Activated T-cell treated with anti-CD3 and anti-CD28 coated beads, Interleukin-2, amount 50 U/mL, for 72 hours (primary cell): ENCODE measurements around the gene UTP14C. TPM values are rescaled to one million over a fixed set of nuclear protein-coding genes. Genes with fewer than 3 reads are reported as not detected.
A peak's percentile ranks its signal among the peaks of the same experiment; 100 is the strongest.
"Not testable (repeated sequence)": the region's sequence is repeated elsewhere in the genome, so short reads cannot be mapped to it uniquely, and the experiment has no call there.

Experiments
- ATAC-seq, 2 donors: fragments of 150-1000 bp; cut with Tn5 transposase; replicated peaks in 1 of 2; 2 replicates each; pipeline ENCODE4 v1.10.0; 2021; ENCODE audit warnings: moderate library complexity in 2 of 2, mild to moderate bottlenecking in 1 of 2
- DNase-seq, 2 donors: peaks; one replicate each; pipeline ENCODE4 v3.0.0; 2021 to 2022; ENCODE audit warnings: mixed read lengths in 1 of 2
- H3K27ac Mint-ChIP-seq: one replicate; pipeline ENCODE4 v1.8.0; 2022; ENCODE audit warnings: mild to moderate bottlenecking, moderate library complexity, mixed read lengths
- H3K27me3 Mint-ChIP-seq: one replicate; pipeline ENCODE4 v1.8.0; 2022; ENCODE audit warnings: low read depth, mixed read lengths
- H3K36me3 Mint-ChIP-seq, 2 donors: one replicate each; pipeline ENCODE4 v1.8.0; 2022; ENCODE audit warnings: mixed read lengths in 2 of 2, mild to moderate bottlenecking in 1 of 2; ENCODE audit not compliant: insufficient read depth in 2 of 2
- H3K4me1 Mint-ChIP-seq: one replicate; pipeline ENCODE4 v1.8.0; 2022; ENCODE audit warnings: low read depth, mixed read lengths
- H3K4me3 Mint-ChIP-seq, 2 donors: one replicate each; pipeline ENCODE4 v1.8.0; 2022; ENCODE audit warnings: mild to moderate bottlenecking in 2 of 2, mixed read lengths in 2 of 2, moderate library complexity in 2 of 2
- H3K9me3 Mint-ChIP-seq, 2 donors: one replicate each; pipeline ENCODE4 v1.8.0; 2022; ENCODE audit warnings: mixed read lengths in 2 of 2
- total RNA-seq, 2 donors: library from RNA; stranded (reverse); gene quantifications; one replicate each; pipeline ENCODE4 v1.2.3, GENCODE V29; 2022

Gene UTP14C
- 10 to 100 TPM; 10.0 to 10.4 TPM for total RNA-seq

- peaks cover 27 to 52% of the 10 kb centered on the region in 2 donors for H3K36me3 Mint-ChIP-seq
- no peak within 1 kb of the TSS for H3K27ac Mint-ChIP-seq
- H3K9me3 Mint-ChIP-seq = peaks cover 6 to 7% of the 10 kb centered on the region in 2 donors
- peaks cover 16% of the 10 kb centered on the region for H3K4me1 Mint-ChIP-seq
- DNase-seq = no peak
- no peak for ATAC-seq
- H3K4me3 Mint-ChIP-seq = no peak within 1 kb of the TSS
- no peaks in the 10 kb centered on the region for H3K27me3 Mint-ChIP-seq
Measured at GRCh38 chr13:52024481-52024880, at the start of gene UTP14C. UTP14C (plus strand) TSS chr13:52024691; CDS start chr13:52028805, 4,114 bp downstream.

- H3K36me3 Mint-ChIP-seq = no peaks in the 10 kb centered on the region
- ATAC-seq (peak; percentile 72 to 76), DNase-seq (no peak)
- peaks cover 6% of the 10 kb centered on the region for H3K4me1 Mint-ChIP-seq
- no peak overlapping the region for H3K27ac Mint-ChIP-seq
- no peaks in the 10 kb centered on the region for H3K27me3 Mint-ChIP-seq
- no peaks in the 10 kb centered on the region for H3K9me3 Mint-ChIP-seq
- no peak overlapping the region for H3K4me3 Mint-ChIP-seq
Measured at GRCh38 chr13:51976423-51976822, 48.1 kb upstream of the UTP14C start.

GRCh38 chr13:51976890-51977289 is 47.6 kb upstream of the UTP14C start:
- no peak for DNase-seq
- no peaks in the 10 kb centered on the region for H3K9me3 Mint-ChIP-seq

GRCh38 chr13:51977625-51978024 is 46.9 kb upstream of the UTP14C start:
- H3K27ac Mint-ChIP-seq = no peak overlapping the region
- H3K36me3 Mint-ChIP-seq = no peaks in the 10 kb centered on the region

More at GRCh38 chr13:51976890-51977289, 47.6 kb upstream of the UTP14C start:
- Mint-ChIP-seq H3K4me3 (no peak overlapping the region), H3K27me3 (no peaks in the 10 kb centered on the region), H3K4me1 (peaks cover 6% of the 10 kb centered on the region), H3K36me3 (no peaks in the 10 kb centered on the region), H3K27ac (no peak overlapping the region)
- ATAC-seq = no peak

GRCh38 chr13:51978796-51979556 is 45.5 kb upstream of the UTP14C start:
- H3K9me3 Mint-ChIP-seq = no peaks in the 10 kb centered on the region
- H3K4me1 Mint-ChIP-seq = peaks cover 6% of the 10 kb centered on the region
- H3K4me3 Mint-ChIP-seq = no peak overlapping the region
- no peak overlapping the region for H3K27ac Mint-ChIP-seq
- DNase-seq (no peak), ATAC-seq (peak in 1 of 2 donors; percentile 15)
- no peaks in the 10 kb centered on the region for H3K36me3 Mint-ChIP-seq
- H3K27me3 Mint-ChIP-seq = peaks cover 2% of the 10 kb centered on the region

More at GRCh38 chr13:51977625-51978024, 46.9 kb upstream of the UTP14C start:
- Mint-ChIP-seq H3K27me3 (no peaks in the 10 kb centered on the region), H3K4me1 (peaks cover 6% of the 10 kb centered on the region), H3K4me3 (no peak overlapping the region), H3K9me3 (no peaks in the 10 kb centered on the region)
- ATAC-seq (no peak), DNase-seq (no peak)

GRCh38 chr13:51980908-51981307 is 43.6 kb upstream of the UTP14C start:
- no peak for ATAC-seq
- no peak overlapping the region for H3K4me3 Mint-ChIP-seq
- H3K27ac Mint-ChIP-seq = no peak overlapping the region

GRCh38 chr13:51981355-51981754 is 43.1 kb upstream of the UTP14C start:
- H3K4me3 Mint-ChIP-seq = no peak overlapping the region
- H3K27me3 Mint-ChIP-seq = peaks cover 6% of the 10 kb centered on the region
- ATAC-seq (no peak), DNase-seq (no peak)
- peaks cover 0 to 4% of the 10 kb centered on the region in 2 donors for H3K36me3 Mint-ChIP-seq
- no peak overlapping the region for H3K27ac Mint-ChIP-seq
- H3K4me1 Mint-ChIP-seq = peaks cover 3% of the 10 kb centered on the region
- H3K9me3 Mint-ChIP-seq = no peaks in the 10 kb centered on the region

More at GRCh38 chr13:51980908-51981307, 43.6 kb upstream of the UTP14C start:
- DNase-seq = no peak
- H3K9me3 Mint-ChIP-seq = no peaks in the 10 kb centered on the region
- H3K4me1 Mint-ChIP-seq = peaks cover 6% of the 10 kb centered on the region
- peaks cover 0 to 4% of the 10 kb centered on the region in 2 donors for H3K36me3 Mint-ChIP-seq
- H3K27me3 Mint-ChIP-seq = peaks cover 6% of the 10 kb centered on the region

GRCh38 chr13:51983292-51983691 is 41.2 kb upstream of the UTP14C start:
- DNase-seq, H3K36me3 Mint-ChIP-seq, H3K4me1 Mint-ChIP-seq, H3K27ac Mint-ChIP-seq, H3K9me3 Mint-ChIP-seq, H3K4me3 Mint-ChIP-seq, H3K27me3 Mint-ChIP-seq, ATAC-seq: not testable (repeated sequence)

GRCh38 chr13:51984904-51985303 is 39.6 kb upstream of the UTP14C start:
- H3K27me3 Mint-ChIP-seq, ATAC-seq, H3K4me3 Mint-ChIP-seq, H3K36me3 Mint-ChIP-seq, H3K9me3 Mint-ChIP-seq, H3K27ac Mint-ChIP-seq, DNase-seq, H3K4me1 Mint-ChIP-seq: not testable (repeated sequence)

- DNase-seq = no peak
- H3K4me1 Mint-ChIP-seq = no peaks in the 10 kb centered on the region
- peaks cover 0 to 3% of the 10 kb centered on the region in 2 donors for H3K36me3 Mint-ChIP-seq
- ATAC-seq = no peak
- no peaks in the 10 kb centered on the region for H3K9me3 Mint-ChIP-seq
- peaks cover 3% of the 10 kb centered on the region for H3K27me3 Mint-ChIP-seq
- no peak overlapping the region for H3K27ac Mint-ChIP-seq
- H3K4me3 Mint-ChIP-seq = no peak overlapping the region
Measured at GRCh38 chr13:51988988-51989618, 35.4 kb upstream of the UTP14C start.

GRCh38 chr13:51993713-51994112 is 30.8 kb upstream of the UTP14C start:
- no peaks in the 10 kb centered on the region for H3K36me3 Mint-ChIP-seq
- H3K4me1 Mint-ChIP-seq = no peaks in the 10 kb centered on the region
- peaks cover 9% of the 10 kb centered on the region for H3K27me3 Mint-ChIP-seq
- no peaks in the 10 kb centered on the region for H3K9me3 Mint-ChIP-seq
- ATAC-seq (no peak), DNase-seq (no peak)
- H3K27ac Mint-ChIP-seq = no peak overlapping the region
- H3K4me3 Mint-ChIP-seq = no peak overlapping the region

- no peaks in the 10 kb centered on the region for H3K9me3 Mint-ChIP-seq
- H3K4me3 Mint-ChIP-seq = no peak overlapping the region
- no peak for DNase-seq
- H3K27me3 Mint-ChIP-seq = peaks cover 16% of the 10 kb centered on the region
- H3K36me3 Mint-ChIP-seq = no peaks in the 10 kb centered on the region
- H3K27ac Mint-ChIP-seq = no peak overlapping the region
- ATAC-seq = no peak
- no peaks in the 10 kb centered on the region for H3K4me1 Mint-ChIP-seq
Measured at GRCh38 chr13:51995677-51996551, 28.6 kb upstream of the UTP14C start.

- no peaks in the 10 kb centered on the region for H3K9me3 Mint-ChIP-seq
- H3K27me3 Mint-ChIP-seq = peaks cover 16% of the 10 kb centered on the region
- H3K36me3 Mint-ChIP-seq = no peaks in the 10 kb centered on the region
- H3K4me1 Mint-ChIP-seq = peaks cover 5% of the 10 kb centered on the region
- no peak overlapping the region for H3K4me3 Mint-ChIP-seq
- DNase-seq (no peak), ATAC-seq (no peak)
- H3K27ac Mint-ChIP-seq = no peak overlapping the region
Measured at GRCh38 chr13:51996641-51997040, 27.9 kb upstream of the UTP14C start.
